GM12872 (cell line): ENCODE measurements around the gene STON2.

ENCODE experiments used
- CTCF ChIP-seq: IDR thresholded peaks from 3 replicates; pipeline ENCODE4 v1.5.1; 2011; ENCODE audit warnings: low read depth, mild to moderate bottlenecking, low read length, moderate library complexity; ENCODE audit not compliant: insufficient read depth

The STON2 gene

GRCh38 chr14:81437244-81437643 is 37.1 kb upstream of the STON2 start:
- no peak for TF ChIP-seq CTCF

GRCh38 chr14:81436296-81437138 is 36.4 kb upstream of the STON2 start:
- TF ChIP-seq CTCF: no peak

- no peak for TF ChIP-seq CTCF
These were observed 35.5 kb upstream of the STON2 start for GRCh38 chr14:81435391-81436295.

DNA sequence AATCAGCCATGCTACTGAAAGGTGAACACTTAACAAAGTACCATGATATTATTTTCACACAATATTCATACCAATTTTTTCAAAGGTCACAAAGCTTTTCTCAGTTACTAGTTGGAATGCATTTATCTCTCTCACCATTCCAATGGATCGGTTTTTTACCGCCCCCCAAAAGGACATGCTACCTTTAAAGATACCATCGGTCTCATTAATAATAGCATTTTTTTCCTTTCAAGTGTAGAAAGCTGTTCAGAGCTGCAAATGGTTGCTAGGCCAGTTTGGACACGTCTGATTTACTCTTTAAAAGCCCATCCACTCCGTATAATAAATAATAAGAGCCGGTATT is 34.9 kb upstream of the STON2 start:
- TF ChIP-seq CTCF: no peak

DNA sequence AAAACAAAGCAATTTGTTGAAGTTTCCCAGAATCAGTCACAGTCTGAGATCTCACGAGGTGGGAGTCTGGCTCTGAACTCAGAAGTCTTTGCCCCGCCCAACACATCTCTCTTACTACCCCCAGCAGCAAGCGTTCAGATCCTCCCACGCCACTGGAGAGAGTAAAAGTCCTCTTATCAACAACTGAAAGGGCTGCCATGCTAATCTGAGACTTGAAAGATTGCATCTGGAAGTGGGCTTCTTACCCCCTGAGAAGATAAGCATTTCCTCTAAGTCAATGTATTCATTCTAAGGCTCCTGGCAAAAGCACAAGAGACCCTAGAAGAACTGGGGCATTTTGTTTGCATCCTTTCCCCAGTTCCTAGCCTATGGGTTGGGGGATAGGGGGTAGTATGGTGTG is 34.1 kb upstream of the STON2 start:
- TF ChIP-seq CTCF: no peak

DNA sequence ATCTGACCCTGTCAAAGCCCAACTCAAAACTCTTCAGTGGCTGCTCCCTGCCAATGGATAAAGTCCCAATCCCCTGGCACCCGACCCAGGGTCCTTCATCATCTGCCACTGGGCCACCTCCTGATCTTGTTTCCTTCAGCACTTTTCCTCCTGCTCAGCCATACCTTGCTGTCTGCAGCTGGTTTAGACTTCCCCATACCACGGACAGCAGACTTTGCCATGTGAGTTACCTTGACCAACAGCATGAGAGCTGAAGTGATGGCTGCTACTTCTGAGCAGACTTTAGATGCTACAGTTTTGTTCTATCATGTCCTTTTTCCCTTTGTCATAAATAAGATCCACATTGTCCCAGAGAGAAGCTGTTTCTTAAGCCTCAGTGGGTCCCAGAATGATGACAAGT is 33.3 kb upstream of the STON2 start:
- no peak for TF ChIP-seq CTCF

DNA sequence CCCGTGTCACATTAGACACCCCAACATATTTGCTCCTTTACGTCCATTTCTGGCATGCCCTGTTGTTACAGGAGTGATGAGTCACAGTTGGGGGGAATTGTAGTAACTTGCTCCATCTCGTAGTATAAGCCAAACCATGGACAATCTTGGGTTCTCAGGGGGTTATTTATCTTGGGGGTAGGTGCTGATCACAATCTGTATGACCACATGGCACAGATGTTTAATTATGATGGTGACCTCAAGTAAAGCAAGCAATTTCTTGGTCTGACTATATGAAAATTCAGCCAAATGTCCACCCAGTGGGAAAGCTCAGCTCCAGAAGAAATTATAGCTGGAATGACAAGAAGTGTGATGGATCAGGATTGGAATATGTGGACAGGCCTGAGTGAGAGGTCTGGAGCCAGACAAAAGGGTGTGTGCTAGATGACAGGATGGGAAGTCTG is 32.1 kb upstream of the STON2 start:
- no peak for TF ChIP-seq CTCF
